Panc1 (cell line): ENCODE data around the gene RPL28. TPM values are rescaled to one million over a fixed set of nuclear protein-coding genes. Genes with fewer than 3 reads are reported as not detected.

ENCODE experiments used
- ATAC-seq: fragments of 200-7000 bp; cut with Tn5 transposase; 2 replicates; pipeline ENCODE4 v1.9.1; 2020; ENCODE audit warnings: mild to moderate bottlenecking, moderate library complexity
- BruUV-seq: library from RNA; stranded (reverse); fragments of 400-500 nt; replicated peaks from 2 replicates; lab custom pipeline; 2021; lab: Mats Ljungman, UMichigan
- CTCF ChIA-PET: fragments of 300-600 bp; sonication (Branson Sonifier 250); formaldehyde crosslinking; loops from one replicate; lab custom pipeline; 2022; ENCODE audit warnings: antibody characterized with exemption; lab: Charles Lee
- POLR2A ChIA-PET: fragments of 300-600 bp; sonication (Branson Sonifier 250); formaldehyde crosslinking; loops from one replicate; lab custom pipeline; 2022; ENCODE audit warnings: antibody characterized with exemption; lab: Charles Lee
- DNase-seq: peaks from one replicate; pipeline ENCODE4 v3.0.0-alpha.2; 2010; ENCODE audit warnings: low read depth, low spot score
- H3K27ac ChIP-seq: 2 replicates; pipeline ENCODE4 v1.5.1; 2011; ENCODE audit warnings: mild to moderate bottlenecking, low read length, inconsistent platforms
- H3K27me3 ChIP-seq: fragments of 200-500 bp; sonication (Bioruptor generic); 2 replicates; pipeline ENCODE4 v1.6.0; 2014; ENCODE audit warnings: low read length, inconsistent platforms; ENCODE audit not compliant: control insufficient read depth, insufficient read depth
- H3K36me3 ChIP-seq: fragments of 200-500 bp; sonication (Bioruptor generic); 2 replicates; pipeline ENCODE4 v1.5.1; 2014; ENCODE audit warnings: inconsistent platforms, mild to moderate bottlenecking, low read length, moderate library complexity; ENCODE audit not compliant: control insufficient read depth, insufficient read depth
- H3K4me1 ChIP-seq: 2 replicates; pipeline ENCODE4 v1.5.1; 2011; ENCODE audit warnings: inconsistent platforms, mild to moderate bottlenecking, low read length, moderate library complexity; ENCODE audit not compliant: control insufficient read depth, insufficient read depth
- H3K4me3 ChIP-seq, 2 experiments: 2 replicates each; pipeline ENCODE4 v1.5.1; 2011 to 2012; ENCODE audit warnings: low read depth in 2 of 2, low read length in 2 of 2, mild to moderate bottlenecking in 2 of 2, inconsistent platforms in 1 of 2, moderate library complexity in 1 of 2
- H3K9me3 ChIP-seq: fragments of 200-500 bp; sonication (Bioruptor generic); 2 replicates; pipeline ENCODE4 v1.5.1; 2014; ENCODE audit warnings: low read depth, mild to moderate bottlenecking, inconsistent platforms, low read length, moderate library complexity; ENCODE audit not compliant: control insufficient read depth, insufficient read depth
- POLR2AphosphoS5 ChIP-seq: IDR thresholded peaks from 2 replicates; pipeline ENCODE4 v1.6.1; 2012; ENCODE audit warnings: mild to moderate bottlenecking, low read depth, low read length, moderate library complexity
- SIN3A ChIP-seq: IDR thresholded peaks from 2 replicates; pipeline ENCODE4 v1.6.1; 2012; ENCODE audit warnings: low read depth, mild to moderate bottlenecking, low read length, moderate library complexity, borderline replicate concordance; ENCODE audit not compliant: insufficient read depth
- TCF7L2 ChIP-seq: IDR thresholded peaks from 2 replicates; pipeline ENCODE4 v1.6.1; 2011; ENCODE audit warnings: mild to moderate bottlenecking, low read depth, low read length, inconsistent platforms
- in situ Hi-C: cut with HindIII; loops from 2 replicates; pipeline ENCODE4 v1.10.0; 2016; ENCODE audit warnings: low sequenced_read_pairs, low pct_unique_long_range_greater_than_20kb
- intact Hi-C: fragments of 100-400 bp; cut with micrococcal nuclease; formaldehyde crosslinking; loops from one replicate; pipeline ENCODE4 v1.10.0; 2022; ENCODE audit not compliant: unreplicated experiment
- total RNA-seq: library from RNA; stranded (reverse); gene quantifications from one replicate; pipeline ENCODE4 v1.2.1, GENCODE V29; 2021; ENCODE audit not compliant: unreplicated experiment
- TF ChIP-seq, protein P1 (sequence below): fragments of 450-650 bp; IDR thresholded peaks from 2 replicates; pipeline ENCODE4 v1.5.1; 2017; ENCODE audit warnings: mild to moderate bottlenecking
- TF ChIP-seq, protein P2 (sequence below), 2 experiments: IDR thresholded peaks; 2 replicates each; pipeline ENCODE4 v1.6.1; 2011 to 2012; ENCODE audit warnings: low read depth in 2 of 2, control low read depth in 1 of 2, low read length in 1 of 2, mild to moderate bottlenecking in 1 of 2, moderate library complexity in 1 of 2; ENCODE audit not compliant: insufficient read depth in 1 of 2

RPL28 gene
- total RNA-seq, 1 experiment from 2014 or later, result 2,154 TPM

DNA sequence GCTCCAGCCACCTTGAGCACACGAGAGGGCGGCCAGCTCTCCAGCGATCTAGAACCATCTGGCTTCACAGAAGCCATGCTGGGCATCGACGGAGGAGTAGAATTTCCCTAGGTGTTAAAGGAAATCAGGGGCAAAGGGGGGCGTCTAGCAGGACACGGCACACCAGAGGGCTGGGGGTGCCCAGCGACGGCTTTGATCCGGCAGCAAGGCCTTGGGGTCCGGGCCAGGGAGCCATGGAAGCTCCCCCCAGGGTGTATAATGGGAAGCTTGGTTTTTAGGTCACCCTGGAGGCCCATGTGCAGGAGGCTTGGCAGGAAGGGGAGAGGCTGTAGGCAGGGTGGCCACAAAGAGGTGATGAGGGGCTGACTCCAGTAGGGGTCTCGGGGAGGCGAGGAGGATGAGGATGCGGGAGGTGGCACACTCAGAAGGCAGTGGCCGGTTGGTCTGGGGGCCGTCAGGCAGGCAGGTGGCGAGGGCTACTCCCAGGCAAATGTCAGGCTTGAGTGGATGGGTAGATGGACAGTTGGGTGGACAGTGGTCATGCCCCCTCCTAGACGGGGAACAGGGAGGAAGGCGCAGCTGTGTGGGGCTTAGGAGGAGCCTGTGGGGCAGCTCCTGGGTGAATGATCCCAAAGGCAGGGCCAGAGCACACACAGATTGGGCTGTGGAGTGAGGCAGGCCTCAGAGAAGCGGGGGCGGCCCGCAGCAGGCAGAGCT lies 40.5 kb upstream of the RPL28 start:
- Histone ChIP-seq H3K27ac (no peak overlapping the region), H3K9me3 (no peaks in the 10 kb centered on the region), H3K27me3 (no peaks in the 10 kb centered on the region), H3K36me3 (no peaks in the 10 kb centered on the region), H3K4me1 (peaks cover 18% of the 10 kb centered on the region), H3K4me3 (no peak overlapping the region)
- ATAC-seq, result no peak
- ChIA-PET POLR2A (interaction anchor here (0.5 kb wide), 1 partner anchor 53 kb away, joined by 3 read pairs; no protein-coding TSS in a partner anchor), CTCF (no interaction called here)
- in situ Hi-C loops (no loop called here), intact Hi-C loops (no loop called here)
- BruUV-seq, result no TSS peak
- TF ChIP-seq SIN3A, result no peak
- TF ChIP-seq, protein P1, sequence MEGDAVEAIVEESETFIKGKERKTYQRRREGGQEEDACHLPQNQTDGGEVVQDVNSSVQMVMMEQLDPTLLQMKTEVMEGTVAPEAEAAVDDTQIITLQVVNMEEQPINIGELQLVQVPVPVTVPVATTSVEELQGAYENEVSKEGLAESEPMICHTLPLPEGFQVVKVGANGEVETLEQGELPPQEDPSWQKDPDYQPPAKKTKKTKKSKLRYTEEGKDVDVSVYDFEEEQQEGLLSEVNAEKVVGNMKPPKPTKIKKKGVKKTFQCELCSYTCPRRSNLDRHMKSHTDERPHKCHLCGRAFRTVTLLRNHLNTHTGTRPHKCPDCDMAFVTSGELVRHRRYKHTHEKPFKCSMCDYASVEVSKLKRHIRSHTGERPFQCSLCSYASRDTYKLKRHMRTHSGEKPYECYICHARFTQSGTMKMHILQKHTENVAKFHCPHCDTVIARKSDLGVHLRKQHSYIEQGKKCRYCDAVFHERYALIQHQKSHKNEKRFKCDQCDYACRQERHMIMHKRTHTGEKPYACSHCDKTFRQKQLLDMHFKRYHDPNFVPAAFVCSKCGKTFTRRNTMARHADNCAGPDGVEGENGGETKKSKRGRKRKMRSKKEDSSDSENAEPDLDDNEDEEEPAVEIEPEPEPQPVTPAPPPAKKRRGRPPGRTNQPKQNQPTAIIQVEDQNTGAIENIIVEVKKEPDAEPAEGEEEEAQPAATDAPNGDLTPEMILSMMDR, result no peak
- DNase-seq, result no peak

DNA sequence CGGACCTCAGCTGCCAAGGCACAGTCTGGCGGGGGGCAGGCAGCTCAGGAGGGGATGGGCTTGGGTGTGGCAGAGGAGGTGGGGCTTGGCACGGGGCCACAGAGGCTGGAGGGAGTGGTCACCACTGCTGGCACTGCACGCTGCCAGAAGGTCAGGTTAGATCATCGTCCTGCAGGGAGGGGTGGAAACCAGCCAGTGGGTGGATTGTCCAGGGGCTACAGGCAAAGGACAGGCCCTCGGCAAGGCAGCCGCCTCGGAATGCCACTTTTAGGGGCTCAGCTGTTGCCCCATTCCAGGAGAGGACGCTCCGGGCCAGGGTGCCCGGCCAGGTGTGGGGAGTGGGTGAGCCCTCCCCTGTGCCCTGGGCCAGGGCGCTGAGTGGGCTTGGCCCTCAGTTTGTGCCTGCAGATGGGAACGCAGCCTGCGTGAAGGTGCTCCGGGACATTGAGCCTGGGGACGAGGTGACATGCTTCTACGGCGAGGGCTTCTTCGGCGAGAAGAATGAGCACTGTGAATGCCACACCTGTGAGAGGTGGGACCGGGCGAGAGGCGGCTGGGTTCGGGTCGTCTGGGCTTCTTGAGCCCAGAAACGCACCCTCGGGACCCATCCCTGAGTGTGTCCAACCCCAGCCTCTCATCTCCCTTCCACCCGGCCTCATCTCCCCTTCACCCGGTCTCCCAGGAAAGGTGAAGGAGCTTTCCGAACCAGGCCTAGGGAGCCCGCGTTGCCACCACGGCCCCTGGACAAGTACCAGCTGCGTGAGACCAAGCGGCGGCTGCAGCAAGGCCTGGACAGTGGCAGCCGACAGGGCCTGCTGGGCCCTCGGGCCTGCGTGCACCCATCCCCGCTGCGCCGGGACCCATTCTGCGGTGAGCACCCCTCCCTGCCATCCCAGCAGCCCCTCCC lies 39.7 kb upstream of the RPL28 start:
- no peaks in the 10 kb centered on the region for H3K27me3 ChIP-seq
- no peak overlapping the region for H3K27ac ChIP-seq
- intact Hi-C loops, result no loop called here
- POLR2A ChIA-PET, result interaction anchor here (0.6 to 0.7 kb wide), 2 partner anchors 15 to 1590 kb away, joined by 3 to 15 read pairs; no protein-coding TSS in a partner anchor
- in situ Hi-C loops, result no loop called here
- CTCF ChIA-PET, result interaction anchor here (0.6 kb wide), 1 partner anchor 121 kb away, joined by 4 read pairs; no protein-coding TSS in a partner anchor
- no peak for TF ChIP-seq POLR2AphosphoS5
- no peak for TF ChIP-seq SIN3A
- TF ChIP-seq TCF7L2, result no peak
- TF ChIP-seq, protein P2, sequence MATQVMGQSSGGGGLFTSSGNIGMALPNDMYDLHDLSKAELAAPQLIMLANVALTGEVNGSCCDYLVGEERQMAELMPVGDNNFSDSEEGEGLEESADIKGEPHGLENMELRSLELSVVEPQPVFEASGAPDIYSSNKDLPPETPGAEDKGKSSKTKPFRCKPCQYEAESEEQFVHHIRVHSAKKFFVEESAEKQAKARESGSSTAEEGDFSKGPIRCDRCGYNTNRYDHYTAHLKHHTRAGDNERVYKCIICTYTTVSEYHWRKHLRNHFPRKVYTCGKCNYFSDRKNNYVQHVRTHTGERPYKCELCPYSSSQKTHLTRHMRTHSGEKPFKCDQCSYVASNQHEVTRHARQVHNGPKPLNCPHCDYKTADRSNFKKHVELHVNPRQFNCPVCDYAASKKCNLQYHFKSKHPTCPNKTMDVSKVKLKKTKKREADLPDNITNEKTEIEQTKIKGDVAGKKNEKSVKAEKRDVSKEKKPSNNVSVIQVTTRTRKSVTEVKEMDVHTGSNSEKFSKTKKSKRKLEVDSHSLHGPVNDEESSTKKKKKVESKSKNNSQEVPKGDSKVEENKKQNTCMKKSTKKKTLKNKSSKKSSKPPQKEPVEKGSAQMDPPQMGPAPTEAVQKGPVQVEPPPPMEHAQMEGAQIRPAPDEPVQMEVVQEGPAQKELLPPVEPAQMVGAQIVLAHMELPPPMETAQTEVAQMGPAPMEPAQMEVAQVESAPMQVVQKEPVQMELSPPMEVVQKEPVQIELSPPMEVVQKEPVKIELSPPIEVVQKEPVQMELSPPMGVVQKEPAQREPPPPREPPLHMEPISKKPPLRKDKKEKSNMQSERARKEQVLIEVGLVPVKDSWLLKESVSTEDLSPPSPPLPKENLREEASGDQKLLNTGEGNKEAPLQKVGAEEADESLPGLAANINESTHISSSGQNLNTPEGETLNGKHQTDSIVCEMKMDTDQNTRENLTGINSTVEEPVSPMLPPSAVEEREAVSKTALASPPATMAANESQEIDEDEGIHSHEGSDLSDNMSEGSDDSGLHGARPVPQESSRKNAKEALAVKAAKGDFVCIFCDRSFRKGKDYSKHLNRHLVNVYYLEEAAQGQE (IDR thresholded peaks at IDR 0.05; ENCODE audit: insufficient read depth in 1 of 2, low read depth in 2 of 2, low read length in 1 of 2), result no peak
- TF ChIP-seq, protein P1, result no peak
- no TSS peak for BruUV-seq
- ATAC-seq (0 out of 2 replicates have a peak, but pooled peaks have one; percentile 2), DNase-seq (no peak)
- H3K4me1 ChIP-seq, result peaks cover 15% of the 10 kb centered on the region
- H3K36me3 ChIP-seq, result no peaks in the 10 kb centered on the region
- H3K4me3 ChIP-seq, result no peak overlapping the region
- no peaks in the 10 kb centered on the region for H3K9me3 ChIP-seq
